GM21529 (cell line): ENCODE measurements around the gene CERS5.

Source experiments
- ATAC-seq: cut with Tn5 transposase; IDR thresholded peaks from one replicate; pipeline ENCODE4 v1.9.1; 2021; ENCODE audit not compliant: unreplicated experiment

CERS5 gene, protein sequence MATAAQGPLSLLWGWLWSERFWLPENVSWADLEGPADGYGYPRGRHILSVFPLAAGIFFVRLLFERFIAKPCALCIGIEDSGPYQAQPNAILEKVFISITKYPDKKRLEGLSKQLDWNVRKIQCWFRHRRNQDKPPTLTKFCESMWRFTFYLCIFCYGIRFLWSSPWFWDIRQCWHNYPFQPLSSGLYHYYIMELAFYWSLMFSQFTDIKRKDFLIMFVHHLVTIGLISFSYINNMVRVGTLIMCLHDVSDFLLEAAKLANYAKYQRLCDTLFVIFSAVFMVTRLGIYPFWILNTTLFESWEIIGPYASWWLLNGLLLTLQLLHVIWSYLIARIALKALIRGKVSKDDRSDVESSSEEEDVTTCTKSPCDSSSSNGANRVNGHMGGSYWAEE

DNA sequence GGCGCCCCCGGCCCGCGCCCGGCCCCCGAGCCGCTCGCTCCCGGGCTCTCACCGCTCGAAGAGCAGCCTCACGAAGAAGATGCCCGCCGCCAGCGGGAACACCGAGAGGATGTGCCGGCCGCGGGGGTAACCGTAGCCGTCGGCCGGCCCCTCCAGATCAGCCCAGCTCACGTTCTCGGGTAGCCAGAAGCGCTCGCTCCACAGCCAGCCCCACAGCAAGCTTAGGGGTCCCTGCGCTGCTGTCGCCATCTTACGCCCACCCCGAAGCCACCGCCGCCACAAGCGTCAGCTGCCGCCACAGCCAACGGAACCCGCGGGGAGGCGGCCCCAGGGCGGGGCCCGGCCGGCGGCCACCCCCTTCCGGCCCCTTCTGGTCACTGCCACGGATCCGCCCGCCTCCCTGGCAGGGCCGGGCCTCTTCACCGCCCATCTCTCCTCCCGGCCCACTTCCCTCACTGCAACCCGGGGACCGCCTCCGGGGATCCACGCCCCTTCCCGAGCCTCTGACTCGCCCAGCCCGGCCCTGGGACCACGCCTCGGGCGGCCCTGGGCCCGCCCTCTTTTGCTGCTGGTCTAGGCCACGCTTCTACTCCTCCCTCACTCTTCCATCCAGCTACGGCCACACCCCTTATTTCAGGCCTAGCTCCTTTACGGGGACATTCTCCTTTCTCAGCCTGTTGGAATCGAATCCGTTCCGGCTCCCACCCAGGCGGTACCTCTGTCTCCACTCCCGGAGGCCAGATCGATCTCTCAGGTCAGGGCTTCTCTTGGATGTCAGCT is at the start of gene CERS5:
CERS5 (minus strand) TSS at position 321 of the 780 bp plus-strand sequence; CDS start at position 249, 72 bp downstream.
- ATAC-seq: peak; percentile 99

DNA sequence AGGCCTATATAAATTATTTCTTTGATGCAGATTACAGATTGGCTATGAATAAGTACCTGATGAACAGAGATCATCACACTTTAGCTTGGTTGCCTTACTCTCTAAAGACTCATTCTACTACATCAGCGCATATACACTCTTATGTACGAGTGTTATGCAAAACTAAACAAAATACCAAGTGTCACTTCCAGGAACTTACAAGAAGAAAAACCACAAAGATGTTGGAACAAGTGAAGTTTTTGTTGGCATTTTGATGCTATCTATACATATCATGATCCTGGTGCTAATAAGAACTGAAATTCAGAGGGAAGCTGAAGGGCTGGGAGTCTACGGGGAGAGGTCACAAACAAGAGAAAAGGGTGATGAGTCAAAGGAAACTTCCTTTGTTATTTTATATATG is 47.9 kb upstream of the CERS5 start:
- no peak for ATAC-seq

DNA sequence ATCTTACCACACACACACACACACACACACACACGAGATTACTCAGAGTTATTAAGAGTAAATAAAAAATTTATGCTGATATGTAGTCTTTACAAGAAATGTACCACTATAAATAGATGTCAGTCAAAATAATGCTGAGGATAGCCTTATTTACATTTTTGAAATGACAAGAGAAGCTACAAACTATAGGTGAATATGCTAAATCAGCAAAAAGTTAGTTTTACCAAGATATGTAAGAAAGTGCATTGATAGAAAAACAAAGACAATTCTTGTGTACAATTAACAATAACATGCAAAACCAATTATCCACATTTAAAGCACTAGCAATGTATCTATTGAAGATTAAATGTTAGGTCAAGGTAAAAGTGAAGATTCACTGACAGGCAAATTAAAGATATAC is 46.8 kb upstream of the CERS5 start:
- no peak for ATAC-seq

DNA sequence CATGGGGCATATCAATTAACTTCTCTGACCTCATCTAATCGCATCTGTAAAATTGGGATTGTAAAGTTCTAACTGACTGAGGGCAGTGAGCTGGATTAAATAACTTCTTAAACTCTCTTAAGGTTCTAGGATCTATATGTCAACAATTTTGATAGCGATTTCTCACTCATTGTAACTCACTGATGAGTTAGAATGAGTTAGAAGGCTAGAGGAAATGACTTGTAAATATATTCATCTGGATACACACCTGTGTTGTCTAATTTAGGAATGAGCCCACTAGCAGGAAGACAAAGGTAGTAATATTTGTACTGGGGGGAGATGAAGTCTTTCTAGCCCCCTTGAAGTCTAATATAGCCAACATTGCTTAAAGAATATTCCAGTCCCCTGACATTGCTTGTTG is 46.3 kb upstream of the CERS5 start:
- no peak for ATAC-seq

DNA sequence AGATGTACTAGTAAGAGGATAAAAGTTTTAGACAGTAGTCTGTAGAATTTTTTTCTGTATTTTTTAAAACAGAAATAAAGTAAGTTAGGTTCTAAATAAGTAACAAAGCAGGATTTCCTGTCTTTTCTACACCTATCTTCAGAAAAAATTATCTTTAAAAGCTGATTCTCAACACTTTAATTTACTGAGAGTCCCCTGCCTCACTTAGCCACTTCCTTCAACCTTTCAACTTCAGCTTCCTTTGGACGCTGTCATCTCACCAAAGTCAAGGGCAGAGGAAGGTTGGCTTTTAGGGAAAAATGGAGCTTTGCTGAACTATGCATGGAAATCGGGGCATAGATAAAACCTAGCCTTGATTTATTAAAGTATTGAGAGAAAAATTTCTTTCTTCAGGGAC is 44.9 kb upstream of the CERS5 start:
- ATAC-seq: no peak

DNA sequence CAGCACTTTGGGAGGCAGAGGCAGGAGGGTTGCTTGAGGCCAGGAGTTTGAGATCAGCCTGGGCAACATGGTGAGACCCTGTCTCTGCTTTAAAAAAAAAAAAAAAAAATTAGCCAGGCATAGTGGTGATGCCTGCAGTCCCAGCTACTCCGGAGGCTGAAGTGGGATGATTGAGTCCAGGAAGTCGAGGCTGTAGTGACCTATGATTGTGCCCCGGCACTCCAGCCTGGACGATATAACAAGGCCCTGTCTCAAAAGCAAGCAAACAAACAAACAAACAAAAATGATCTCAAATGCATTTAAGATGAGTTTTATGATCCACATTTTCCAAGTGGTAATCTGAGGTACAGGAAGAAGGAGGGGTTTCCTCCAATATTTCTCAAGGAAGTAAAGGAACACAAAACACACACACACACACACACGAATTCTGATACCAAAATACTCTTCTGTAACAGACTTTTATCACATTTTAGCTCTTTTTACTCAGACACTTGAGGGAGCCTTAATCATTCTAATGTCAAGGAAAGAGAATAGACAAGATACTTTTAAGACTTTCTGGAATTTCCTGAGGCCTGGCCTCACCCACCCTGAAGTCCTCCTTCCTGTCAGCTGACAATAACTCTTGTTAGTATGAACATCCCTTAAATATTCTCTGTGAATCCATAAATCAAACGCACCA is 44.4 kb upstream of the CERS5 start:
- ATAC-seq: no peak

DNA sequence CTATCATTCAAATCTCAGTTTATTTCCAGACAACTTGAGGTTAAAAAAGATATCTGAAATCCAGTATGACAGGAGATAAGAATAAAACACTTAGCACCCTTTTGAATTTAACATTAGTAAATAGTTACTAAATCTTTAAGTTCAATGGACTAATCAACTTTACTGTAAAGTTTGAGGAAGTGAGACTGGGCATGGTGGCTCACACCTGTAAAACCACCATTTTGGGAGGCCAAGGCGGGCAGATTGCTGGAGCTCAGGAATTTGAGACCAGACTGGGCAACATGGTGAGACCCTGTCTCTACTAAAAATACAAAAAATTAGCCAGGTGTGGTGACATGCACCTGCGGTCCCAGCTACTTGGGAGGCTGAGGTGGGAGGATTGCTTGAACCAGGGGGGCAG is 40.3 kb upstream of the CERS5 start:
- no peak for ATAC-seq

DNA sequence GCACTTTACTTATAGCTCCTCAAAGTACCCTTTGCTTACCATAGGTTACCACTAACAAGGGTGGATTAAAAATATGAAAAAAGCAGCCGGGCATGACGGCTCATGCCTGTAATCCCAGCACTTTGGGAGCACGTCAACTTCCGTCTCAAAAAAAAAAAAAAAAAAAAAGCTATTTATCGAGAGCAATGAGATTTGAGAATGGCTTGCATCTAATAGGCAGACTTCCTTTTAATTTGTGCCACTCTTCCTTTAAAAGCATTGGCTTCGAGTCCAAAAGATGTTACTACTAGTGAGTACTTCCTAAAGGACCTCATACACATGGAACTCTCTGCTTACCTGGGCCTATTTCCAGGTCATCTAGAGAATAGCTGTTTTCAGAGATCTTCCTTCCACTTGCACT is 38.5 kb upstream of the CERS5 start:
- no peak for ATAC-seq

DNA sequence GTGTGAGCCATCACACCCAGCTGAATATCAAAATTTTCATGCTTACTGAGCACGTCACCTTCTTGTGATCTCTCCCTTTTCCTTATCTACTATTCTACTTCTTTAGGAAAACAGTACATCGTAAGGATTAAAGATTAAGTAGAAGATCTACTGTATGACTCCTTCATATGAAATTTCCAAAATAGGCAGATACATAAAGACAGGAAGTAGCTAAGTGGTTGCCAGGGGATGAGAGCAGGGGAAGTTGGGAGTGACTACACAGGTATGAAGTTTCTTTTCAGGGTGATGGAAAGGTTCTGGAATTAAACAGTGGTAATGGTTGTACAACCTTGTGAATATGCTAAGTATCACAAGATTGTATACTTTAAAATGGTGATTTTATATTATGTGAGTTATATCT is 36.5 kb upstream of the CERS5 start:
- no peak for ATAC-seq

DNA sequence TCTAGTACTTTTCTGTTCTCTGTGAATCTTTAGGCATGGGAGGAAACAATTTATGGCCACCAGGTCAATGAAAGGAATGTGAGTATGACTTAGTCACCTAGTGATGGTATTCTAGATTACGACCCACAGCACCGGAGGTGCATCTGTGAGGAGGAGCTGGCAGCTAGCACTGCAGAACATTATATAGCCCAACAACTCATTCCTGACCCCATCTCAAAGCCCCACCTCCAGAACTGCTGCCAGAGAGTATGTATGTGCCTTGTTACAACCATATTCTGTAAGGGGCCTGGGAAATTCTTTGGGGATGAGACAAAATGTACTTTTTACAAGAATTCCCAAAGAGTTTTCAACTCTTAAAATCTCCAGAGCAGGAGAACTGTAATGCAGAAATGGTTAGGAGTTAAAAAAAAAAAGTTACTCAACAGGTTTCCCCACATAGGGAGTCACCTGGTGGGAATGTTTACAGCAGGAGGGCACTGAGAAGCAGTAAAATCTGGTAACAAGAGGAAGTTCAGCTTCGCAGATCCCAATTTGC is 34.9 kb upstream of the CERS5 start:
- no peak for ATAC-seq

DNA sequence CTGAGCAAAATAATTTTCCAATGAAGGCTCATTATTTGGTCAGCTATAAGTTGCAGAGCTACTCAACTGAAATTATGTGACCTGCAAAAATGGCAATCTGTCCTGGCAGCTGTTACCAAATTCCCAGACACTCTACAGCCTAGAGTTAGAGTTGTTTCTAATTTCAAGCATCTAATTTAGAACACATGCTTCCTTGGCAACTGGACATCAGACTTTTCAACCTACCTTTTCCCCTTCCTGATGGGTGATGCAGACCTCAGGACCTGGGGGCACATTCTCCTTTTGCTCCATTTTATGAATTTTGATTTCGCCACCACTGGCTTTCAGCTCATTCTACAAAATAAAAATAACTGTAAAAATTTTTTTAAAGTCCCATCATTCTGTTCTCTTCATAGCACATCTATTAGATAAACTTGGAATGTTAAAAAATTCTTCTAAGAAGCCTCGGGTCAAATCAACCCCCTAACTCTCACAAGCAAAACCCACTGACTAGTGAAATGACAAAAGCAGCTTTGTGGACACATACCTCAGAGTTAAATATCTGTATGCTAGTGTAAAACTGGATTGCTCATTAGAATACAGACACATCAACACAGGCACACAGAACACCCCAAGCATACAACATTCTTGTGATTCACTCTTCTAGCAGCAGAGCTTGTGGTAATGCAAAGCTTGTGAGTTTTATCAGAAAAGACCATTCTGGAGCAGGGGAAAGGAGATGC is 33.5 kb upstream of the CERS5 start:
- ATAC-seq: no peak

DNA sequence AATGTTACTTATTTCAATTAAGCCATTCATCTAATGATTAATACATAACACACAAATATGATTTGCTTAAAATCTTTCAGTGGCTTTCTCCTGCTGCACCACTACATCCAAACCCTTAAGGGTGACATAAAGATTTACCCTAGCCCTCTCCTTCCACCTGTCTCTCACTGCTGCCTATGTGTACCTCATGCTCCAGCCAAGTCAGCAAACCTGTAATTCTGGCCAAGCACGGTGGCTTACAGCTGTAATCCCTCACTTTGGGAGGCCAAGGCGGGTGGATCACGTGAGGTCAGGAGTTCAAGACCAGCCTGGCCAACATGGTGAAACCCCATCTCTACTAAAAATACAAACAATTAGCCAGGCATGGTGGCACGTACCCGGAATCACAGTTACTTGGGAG is 31.7 kb upstream of the CERS5 start:
- no peak for ATAC-seq

DNA sequence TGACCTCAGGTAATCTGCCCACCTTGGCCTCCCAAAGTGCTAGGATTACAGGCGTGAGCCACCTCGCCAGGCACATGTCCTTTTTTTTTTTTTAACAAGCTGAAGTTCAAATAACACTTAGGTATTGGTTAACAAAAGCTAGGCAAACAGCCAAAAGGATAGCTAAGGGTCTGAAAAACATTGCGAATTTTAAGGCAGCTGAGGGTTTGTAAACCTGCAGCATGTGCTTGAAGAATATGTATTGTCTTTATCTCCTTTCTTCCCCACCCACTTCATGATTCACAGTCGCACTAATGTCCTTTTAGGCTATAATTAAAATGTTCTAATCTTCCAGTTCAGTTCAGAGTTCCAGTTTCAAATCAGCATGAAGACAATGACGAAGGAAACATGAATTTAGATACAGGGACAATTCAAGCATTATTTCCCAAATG is 30.1 kb upstream of the CERS5 start:
- no peak for ATAC-seq

DNA sequence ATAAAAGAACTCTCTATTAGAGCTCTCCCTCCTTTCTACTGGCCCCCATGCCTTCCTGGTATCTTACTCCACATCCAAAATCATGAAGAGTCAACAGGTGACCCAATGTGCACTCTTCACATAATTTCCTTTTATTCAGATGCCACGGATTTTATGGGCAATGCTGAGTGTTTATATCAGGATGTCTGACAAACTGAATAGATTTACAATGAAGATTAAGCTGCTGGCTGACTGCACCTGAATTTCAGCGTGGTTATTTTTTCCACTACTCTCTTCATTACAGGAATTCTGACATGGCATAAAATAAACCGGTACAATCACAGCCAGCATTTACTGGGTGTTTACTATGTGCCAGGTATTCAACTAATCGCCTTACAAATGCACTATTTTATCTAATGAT is 29.4 kb upstream of the CERS5 start:
- no peak for ATAC-seq

DNA sequence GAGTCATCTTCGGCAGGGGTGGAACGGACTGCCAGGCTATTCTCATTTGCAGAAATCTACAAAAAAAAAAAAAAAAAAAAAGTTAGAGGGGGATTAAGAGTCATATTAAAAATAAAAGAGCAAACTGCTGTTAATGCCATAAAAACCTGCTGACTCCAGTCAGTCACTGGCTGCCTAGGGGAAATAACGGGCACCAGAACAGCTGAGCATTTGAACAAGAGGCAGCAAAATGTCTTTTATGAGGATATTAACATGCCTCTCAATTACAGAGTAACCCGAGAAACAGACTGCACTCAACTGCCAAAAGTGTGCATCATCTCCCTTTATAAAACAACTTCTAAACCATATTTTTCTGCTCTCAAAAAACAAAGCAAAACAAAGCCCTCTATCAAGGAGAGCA is 28.7 kb upstream of the CERS5 start:
- ATAC-seq: no peak

DNA sequence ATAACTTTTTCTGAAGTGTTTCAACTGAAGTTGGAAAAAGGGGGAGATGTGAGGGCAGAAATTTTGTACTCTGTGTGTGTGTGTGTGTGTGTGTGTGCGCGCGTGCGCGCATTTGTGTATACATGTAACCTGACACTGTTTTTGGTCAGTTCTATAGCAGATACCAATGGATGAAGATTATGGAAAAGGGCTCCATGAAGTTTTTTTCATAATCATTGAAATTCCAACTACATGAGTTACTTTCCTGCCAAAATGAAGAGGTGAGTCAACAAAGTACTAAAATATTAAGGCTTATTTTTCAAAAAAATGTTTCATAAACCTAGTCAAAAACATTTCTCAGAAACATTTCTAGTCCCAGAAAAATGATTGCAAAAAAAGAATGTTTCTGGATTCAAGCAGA is 25.7 kb upstream of the CERS5 start:
- ATAC-seq: no peak

DNA sequence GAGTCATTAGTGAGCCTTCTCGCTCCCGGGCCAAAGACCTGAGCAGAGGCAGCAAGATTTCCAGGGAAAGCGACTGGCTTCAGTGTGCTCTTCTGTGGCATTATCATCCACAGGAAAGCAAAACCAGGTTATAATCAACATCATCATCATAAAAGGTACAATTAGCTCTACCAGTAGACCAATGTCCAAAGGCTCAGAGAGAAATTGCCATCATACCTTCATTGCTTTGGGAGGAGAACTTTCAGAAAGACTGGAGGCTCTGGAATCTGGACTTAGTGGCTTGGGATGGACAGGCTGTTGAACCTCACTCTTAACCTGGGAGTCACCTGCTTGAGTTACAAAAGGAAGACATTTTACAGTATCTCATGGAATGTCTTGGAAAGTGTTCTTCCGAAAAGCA is 25.1 kb upstream of the CERS5 start:
- ATAC-seq: no peak

DNA sequence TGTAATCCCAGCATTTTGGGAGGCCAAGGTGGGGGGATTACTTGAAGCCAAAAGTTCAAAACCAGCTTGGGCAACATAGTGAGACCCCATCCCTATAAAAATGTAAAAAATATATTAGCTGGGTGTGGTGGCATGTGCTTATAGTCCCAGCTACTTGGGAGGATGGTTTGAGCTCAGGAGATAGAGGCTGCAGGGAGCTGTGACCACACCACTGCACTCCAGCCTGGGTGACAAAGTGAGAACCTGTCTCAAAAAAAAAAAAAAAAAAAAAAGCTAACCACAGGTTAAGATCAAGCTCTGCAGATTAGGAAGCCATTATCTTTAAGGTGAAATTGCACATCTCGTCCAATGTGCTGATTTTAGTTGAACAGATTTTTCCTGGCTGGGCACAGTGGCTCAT is 23.7 kb upstream of the CERS5 start:
- no peak for ATAC-seq

DNA sequence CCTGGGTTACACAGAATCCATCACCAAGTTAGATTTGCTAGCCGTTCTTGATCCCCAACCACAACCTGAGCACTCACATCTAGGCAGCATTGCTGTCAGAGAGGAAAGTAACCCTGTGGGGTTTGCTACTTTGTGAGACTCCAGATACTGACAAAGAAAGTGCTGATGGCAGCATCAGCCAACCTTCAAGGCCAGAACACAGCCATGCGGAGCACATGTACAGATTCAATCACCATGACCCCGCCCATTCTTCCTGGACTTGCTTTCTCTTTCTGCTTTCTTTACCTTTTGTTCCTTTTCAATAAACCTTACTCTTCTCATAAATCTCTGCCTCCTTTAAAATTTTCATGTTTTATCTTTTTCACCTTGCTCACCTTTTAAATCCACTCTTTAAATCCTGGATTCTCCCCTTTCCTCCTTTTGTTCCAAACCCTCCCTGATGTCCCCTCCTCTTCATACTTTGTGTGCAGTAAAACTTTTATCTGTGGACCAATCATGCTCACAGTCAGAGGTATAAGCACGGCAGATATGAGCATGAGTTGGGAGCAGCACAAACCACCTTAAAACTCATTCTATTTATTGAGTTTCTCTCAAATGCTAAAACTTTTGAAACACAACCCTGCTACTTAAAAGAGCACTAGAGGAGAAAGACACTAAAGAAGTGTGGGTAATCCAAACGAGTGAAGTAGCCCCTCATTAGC is 21.9 kb upstream of the CERS5 start:
- no peak for ATAC-seq

DNA sequence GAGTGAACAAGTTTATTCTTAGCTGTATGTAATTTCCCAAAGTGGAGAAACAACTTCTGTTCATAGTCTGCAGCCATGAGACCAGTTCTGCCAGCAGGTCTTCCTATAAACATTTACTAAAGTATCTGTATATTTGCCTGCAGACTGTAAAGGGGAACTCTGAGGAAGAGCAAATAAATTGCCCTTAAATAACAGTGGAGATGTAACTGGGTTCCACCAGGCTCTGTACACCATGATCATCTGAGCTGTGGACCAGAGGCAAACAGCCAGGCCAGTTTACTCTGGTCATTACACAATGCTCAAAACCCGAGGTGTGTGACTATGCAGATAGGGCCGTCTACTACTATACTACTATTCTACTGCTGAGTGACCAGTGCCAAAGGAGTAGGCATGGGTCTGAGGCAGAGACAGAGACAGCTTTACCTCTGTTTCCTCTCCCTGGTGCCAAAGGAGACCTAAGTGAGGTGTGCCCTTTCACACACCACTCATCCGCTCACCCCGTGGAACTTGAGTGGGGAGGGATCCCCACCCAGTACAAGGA is 21.1 kb upstream of the CERS5 start:
- ATAC-seq: no peak
